NCI-H82 treated with DMSO at 0.1 percent for 48 hours (cell line): Measurements from ENCODE around the gene OR51I1.

Source experiments
- DNase-seq: peaks from one replicate; lab custom pipeline; 2025; ENCODE audit not compliant: unreplicated experiment; lab: John Stamatoyannopoulos, UW

Gene OR51I1, protein sequence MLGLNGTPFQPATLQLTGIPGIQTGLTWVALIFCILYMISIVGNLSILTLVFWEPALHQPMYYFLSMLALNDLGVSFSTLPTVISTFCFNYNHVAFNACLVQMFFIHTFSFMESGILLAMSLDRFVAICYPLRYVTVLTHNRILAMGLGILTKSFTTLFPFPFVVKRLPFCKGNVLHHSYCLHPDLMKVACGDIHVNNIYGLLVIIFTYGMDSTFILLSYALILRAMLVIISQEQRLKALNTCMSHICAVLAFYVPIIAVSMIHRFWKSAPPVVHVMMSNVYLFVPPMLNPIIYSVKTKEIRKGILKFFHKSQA

DNA sequence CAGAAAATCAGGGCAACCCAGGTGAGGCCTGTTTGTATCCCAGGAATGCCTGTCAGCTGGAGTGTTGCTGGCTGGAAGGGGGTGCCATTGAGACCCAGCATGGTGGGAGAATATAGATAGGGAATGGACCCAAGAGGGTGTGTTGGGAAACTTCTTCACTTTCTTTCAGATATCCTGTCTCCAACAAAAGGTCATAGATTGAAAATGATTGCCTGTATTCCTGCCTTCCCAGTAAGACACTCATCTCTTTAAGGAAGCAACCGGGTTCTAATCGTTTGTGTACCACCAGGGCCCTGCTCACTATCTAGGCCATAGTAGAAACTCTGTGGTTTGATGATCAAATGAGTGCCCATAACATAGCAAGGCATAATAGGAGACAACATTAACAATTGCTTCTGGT lies at the start of gene OR51I1:
OR51I1 (minus strand) TSS at position 101 of the 400 bp plus-strand sequence; CDS start at position 101, 0 bp downstream.
- no peak for DNase-seq

DNA sequence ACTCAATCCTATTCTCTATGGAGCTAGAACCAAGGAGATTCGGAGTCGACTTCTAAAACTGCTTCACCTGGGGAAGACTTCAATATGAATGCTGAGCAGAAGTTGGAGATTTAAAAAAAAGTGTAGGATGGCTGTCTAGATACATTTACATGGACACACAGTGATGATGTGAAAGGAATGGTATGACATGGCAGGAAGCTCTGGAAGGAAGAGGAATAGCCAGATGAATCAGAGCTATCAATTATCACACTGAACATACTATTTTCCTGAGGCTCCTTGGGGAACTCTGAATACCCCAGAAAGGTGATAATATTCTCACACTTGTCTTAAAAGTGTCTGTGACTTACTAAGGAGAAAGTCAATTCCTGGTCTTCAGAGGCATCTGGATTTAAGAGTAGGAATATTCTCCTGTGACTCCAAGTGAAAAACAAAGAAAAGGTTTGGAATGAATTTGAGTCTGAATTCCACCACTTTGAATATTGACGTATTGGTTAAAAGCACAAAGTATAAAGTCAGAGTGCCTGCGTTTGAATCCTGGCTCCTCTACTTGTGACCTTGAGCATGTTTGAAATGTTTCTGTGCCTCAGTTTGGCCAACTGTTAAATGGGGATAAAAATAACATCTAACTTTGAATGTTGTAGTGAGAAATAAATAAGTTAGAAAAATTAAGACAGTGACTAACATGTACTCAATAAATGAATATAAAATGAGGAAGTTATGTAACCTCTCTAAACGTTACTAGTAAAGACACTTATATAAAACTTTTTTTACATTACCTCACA lies 48.5 kb upstream of the OR51I1 start:
- no peak for DNase-seq

DNA sequence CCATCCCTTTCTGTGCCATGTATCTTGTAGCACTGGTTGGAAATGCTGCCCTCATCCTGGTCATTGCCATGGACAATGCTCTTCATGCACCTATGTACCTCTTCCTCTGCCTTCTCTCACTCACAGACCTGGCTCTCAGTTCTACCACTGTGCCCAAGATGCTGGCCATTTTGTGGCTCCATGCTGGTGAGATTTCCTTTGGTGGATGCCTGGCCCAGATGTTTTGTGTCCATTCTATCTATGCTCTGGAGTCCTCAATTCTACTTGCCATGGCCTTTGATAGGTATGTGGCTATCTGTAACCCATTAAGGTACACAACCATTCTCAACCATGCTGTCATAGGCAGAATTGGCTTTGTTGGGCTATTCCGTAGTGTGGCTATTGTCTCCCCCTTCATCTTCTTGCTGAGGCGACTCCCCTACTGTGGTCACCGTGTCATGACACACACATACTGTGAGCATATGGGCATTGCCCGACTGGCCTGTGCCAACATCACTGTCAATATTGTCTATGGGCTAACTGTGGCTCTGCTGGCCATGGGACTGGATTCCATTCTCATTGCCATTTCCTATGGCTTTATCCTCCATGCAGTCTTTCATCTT lies 47.6 kb upstream of the OR51I1 start:
- DNase-seq: no peak

DNA sequence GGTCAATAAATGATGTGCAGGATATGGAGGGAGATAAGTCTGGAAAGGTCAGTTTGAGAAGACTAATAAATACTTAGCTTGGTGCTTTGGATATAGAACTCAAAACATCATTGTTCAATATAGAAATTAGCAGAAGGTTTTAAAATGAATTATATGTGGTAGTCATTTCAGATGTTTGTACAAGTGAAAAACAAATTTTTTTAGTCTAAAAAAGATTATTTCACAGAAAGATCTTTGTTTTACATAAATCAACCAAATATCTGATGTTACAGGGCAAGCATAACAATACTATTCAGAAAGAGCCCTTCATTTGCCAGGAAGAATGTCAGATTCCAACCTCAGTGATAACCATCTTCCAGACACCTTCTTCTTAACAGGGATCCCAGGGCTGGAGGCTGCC lies 47.1 kb upstream of the OR51I1 start, which contains the start of gene OR52D1:
OR52D1 (plus strand) TSS at position 301 of the 400 bp plus-strand sequence; CDS start at position 323, 22 bp downstream.
- DNase-seq: no peak

DNA sequence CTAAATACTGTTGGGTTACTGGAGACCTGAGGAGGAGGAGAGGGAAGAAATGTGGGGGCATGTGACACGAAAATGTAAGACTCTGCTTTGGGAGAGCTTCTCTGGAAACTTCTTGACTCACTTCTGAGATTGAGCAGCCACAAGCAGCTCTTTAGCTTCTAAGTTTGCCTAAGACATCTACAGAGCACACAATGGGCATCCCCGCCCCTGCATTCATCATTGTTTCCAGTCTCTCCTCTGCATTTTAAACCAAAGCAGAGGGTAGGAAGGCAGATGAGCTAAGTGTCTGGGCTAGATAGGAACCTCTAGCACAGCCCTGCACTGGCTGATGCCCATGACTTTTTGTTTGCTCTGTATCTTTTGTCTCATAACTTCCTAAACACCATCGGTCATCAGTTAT lies 45.1 kb upstream of the OR51I1 start:
- DNase-seq: no peak

DNA sequence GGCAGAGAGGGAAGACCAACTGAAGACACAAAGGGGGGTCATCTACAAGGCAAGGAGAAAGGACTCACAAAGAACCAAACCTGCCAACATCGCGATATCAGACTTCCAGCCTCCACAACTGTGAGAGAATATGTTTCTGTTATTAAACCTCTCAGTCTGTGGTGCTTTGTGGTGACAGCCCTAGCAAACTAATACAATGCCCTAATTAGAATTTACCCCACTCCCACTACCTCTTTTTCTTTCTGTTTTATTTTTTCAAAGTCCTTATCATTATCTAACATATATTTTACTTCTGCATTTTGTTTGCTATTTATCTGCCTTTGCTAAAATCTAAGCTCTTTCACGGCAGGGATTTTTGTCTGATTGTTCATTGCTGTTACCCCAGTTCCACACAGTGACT lies 44.7 kb upstream of the OR51I1 start:
- DNase-seq: no peak

DNA sequence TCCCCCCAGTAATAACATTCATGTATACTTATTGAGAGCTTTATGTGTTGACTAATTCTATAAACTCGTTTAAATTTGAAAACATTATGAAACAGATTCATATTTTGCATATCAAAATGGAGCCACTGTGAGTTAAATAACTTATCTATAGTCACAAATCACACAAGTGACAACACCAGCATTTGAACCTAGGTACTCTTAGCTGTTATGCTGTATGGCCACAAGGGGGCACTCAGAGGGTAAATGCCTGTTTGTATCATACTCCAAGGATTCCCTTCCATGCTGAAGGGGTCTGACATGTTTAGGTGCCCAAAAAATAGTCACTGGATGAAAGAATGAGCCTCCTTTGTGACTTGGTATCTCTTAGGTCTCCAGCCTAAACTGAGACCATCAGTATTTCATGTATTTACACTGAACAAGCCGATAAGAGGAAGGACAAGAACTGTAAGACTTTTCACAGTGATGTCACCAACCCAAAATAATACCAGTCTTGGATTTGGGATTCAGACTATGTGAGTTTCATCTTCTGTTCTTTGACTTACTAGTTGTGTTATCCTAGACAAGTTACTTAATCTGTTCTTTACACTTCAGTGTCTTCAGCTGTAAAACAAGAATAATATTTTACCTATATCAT lies 35.0 kb upstream of the OR51I1 start:
- DNase-seq: peak; percentile 3

DNA sequence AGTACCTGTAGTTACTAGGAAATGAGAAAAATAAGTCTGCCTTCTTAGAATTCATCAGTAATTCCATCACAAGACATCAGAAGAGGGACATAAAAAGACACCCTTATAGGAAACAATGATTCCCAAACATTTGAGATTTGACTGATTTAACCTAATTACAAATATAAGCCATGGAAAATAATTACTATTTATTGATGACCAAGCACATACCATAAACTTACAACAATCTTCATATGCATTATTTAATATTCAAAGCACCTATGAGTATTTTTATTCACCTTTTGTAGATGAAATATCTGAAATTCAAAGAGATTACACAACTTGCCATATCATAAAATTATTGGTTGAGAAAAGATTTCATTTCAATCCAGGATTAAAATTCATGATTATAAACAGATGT lies 32.6 kb upstream of the OR51I1 start:
- DNase-seq: no peak

DNA sequence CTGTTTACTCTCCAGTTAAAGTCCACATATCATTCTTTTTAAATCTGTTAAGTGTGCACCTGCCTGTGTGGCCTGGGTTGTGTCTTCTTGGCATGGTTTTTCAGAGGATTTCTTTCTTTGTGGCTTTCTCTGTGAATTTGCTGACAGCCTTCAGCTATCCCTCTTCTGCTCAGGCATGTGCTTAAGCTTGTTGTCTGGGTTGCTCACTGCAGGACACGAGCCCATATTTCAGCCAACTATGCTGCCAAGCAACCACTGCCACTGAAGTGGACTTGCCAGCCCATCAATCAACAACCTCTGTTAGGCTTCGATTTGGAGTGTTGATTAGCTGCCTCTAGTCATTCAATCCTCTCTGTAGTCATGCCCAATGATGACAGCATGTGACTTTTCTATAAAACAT lies 26.2 kb upstream of the OR51I1 start:
- no peak for DNase-seq

DNA sequence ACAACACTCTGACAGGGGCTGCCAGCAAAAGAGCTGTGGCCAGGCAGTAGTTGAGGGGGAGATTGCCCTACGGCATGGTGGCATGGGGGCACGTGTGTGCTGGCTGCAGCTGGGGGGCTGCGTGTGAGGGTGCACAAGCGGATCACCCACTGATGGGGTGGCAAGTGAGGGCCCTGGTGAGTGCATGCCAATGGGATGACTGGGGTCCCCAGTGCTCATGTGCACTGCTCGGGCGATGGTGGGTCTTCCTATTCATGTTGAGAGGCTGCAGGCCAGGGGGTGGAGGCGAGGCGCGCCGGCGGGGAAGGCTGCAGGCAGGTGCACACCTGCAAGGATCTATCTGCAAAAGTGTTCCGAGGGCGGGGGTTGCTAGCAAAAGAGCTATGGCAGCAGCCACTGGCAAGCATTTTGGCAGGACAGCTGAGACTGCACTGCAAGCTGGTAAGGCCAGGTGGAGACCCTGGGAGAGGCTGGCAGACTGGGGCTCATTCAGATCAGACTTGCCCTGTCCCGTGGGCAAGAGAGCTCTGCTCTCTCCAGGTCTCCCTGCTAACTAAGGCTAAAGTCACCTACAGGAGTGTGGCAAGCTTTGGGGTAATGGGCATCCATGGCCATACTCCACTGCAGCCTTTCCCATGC lies 19.8 kb upstream of the OR51I1 start:
- no peak for DNase-seq

DNA sequence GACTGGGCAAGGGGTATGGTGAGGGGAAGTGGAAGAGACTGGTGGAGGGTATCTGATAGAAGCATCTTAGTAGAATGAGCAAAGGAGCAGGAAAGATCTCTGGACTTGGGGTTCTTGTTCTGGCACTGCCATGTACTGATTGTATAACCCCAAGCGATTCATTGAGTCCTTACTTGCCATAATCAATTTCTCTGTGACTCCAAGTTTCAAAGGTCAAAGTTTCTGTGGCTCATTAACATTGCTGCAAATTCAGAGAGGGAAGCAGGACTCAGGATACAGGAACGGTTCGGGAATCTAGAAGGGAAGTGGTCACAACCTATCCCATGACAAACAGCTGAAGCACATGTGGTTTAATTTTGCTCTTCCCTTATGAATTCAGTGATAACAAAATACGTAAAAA lies 8.1 kb upstream of the OR51I1 start:
- no peak for DNase-seq

DNA sequence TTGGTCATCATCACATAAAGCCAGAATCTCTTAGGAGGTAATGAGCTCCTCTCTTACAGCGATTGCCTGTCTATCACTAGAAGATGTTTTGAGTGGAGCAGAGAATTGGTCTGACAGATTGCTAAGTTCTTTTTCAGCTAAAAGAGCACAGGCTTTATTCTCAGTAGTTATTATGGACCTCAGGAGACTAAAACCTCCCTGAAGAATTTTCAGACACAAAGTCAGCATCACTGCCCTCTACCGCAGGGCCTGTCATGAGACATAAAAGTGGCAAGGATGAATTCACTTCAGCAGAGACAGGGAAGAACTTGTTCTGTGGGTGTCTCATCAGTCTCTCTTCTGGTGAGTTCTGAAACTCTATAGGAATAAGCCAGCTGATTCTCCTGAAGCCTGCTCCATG lies 7.7 kb upstream of the OR51I1 start, which contains the start of gene OR51I2:
OR51I2 (plus strand) TSS at position 301 of the 400 bp plus-strand sequence. CDS start 4,166 bp downstream, outside the sequence.
- no peak for DNase-seq

DNA sequence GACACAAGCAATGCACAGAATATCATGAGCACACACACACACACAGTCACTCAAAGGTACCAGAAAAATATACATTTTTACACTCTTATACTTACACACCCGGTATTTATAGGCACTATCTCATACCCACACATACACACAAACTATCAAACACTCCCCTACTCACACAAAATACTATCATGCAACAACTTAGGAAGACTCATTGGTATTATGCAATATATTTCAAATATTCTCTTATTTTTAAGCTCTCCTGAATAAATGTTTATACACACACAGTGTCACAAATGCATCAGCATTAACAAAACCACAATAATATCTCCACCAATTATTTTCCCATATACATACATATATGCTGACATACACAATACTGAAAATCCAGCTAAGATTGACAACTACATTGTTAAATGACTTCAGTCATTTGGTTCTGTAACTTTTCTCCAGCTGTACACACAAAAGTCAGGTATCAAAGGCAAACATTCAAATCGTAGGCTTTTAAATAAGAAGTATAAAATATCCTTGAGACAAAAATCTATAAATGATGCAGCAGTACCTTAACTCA lies 2.6 kb upstream of the OR51I1 start:
- DNase-seq: no peak

DNA sequence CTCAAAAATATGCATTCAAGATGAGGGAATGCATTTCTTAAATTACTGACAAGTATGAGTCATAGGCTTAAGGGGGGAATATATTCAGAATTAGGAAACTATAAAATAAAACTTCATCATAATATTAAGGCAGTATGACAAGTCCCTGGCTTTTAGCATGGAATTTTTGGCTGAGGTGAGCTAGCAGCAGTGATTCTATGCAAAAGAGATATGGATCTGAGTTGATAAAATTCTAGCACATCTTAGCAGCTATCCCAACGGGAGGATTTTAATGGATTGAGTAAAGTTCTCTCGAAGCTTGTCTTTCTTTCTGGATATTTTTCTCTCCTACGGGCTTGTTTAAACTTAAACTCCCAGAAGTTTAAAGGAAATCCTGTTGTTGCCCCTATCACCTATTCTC lies 18.2 kb downstream of the OR51I1 start:
- no peak for DNase-seq

DNA sequence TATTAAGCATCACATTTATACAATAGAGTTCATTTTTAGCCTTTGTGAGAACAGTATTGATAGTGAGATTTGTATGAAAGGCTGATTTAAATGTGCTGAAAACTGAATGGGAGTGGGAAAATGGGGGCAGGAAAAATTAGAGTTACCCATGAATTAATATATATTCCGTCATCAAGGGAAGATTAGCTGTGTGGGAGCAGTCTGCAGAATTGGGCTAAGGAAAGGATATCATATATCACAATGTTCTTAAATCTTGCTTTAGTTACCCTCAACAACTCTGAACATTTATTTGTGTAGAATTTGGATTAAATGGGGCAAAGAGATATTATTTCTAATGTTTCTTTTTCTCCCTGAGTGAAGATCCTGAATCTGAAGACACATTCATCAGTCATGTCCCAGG lies 19.5 kb downstream of the OR51I1 start, which contains the start of gene OR51Q1:
OR51Q1 (plus strand) TSS at position 301 of the 400 bp plus-strand sequence; CDS start at position 391, 90 bp downstream.
- no peak for DNase-seq

DNA sequence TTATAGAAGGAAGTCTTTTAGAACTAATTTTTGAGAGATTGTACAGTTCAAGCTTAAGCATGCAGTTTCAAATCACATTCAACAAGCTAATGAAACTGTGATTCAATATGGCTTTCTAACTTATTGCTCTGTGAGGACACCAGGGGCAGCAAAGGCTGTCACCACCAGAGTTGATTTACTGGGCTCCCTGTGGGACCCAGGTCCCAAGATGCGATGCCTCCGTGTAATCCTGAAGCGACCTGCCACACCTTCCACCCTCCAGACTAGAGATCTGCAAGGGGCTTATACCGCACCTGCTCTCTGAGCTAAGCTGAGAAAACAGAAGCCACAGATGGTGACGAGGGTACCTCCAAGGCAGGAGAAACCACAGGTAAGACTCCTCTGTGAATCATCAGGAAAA lies 20.3 kb downstream of the OR51I1 start:
- DNase-seq: no peak

DNA sequence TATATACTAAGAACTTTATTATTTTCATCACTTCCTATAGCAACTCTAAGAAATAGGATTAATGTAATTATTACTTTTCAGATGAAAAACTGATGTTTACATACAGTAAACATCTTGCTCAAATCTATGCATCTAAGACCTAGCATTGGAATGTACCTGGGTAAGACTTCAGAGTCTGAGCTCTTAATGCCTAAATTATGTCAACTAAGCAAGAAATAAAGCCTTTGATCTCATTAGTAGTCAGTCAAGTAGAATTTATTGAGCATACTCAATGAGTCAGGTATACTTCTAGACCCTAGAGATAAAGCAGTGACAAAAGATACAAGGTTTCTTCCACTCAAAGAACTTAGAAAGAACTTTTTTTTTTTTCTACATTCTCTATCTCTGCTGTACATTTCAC lies 36.1 kb downstream of the OR51I1 start:
- no peak for DNase-seq

DNA sequence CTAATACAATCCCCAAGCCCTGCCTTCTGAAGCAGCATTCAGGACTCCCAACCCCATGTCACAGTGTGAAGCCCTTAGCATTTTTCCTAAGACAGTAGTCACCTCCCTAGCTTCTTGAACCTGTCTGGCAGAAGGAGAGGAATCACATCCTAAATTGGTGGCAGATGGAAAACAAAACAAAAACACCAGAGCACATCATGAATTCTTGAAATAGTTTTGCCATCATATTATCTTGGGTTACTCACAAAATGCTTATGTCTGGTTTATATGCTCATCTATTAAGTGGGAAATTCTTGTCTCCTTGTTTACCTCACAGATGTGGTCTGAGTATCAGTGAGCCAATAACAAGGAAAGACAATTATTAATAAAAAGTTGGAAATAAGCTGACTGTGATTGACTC lies 42.4 kb downstream of the OR51I1 start:
- DNase-seq: no peak

DNA sequence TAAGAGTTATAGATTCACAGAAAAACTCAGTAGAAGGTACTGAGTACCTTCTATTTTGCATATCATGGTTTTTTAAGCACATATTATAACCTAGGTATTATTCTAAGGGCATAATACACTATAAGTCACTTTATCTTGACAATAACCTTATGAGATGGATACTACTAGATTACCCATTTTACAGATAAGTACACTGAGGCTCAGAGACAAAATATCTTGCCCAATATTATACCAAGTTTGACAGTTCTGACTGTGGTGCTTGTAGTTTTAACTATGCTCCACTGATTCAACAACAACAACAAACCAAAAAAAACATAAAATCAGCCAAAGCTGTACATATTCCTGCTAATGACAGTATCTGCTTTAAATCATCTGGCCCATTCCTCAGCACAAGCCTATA lies 47.2 kb downstream of the OR51I1 start:
- DNase-seq: no peak
